SK-N-SH treated with all-trans-retinoic acid at 6 μM for 48 hours (cell line): ENCODE results near the gene CTBP1.

Experiments
- CSDC2 ChIP-seq: fragments of 250-450 bp; sonication (Bioruptor Pico); IDR thresholded peaks from 2 replicates; pipeline ENCODE4 v1.5.0; 2020; ENCODE audit warnings: mild to moderate bottlenecking, moderate library complexity
- ESRRG ChIP-seq: fragments of 250-450 bp; sonication (Bioruptor Pico); IDR thresholded peaks from 2 replicates; pipeline ENCODE4 v1.6.1; 2021; ENCODE audit warnings: mild to moderate bottlenecking
- ISL1 ChIP-seq: fragments of 250-450 bp; sonication (Bioruptor Pico); IDR thresholded peaks from 2 replicates; pipeline ENCODE4 v2.1.2; 2022; ENCODE audit warnings: mild to moderate bottlenecking, moderate library complexity
- OSR1 ChIP-seq: fragments of 250-450 bp; sonication (Bioruptor Pico); IDR thresholded peaks from 2 replicates; pipeline ENCODE4 v1.8.0; 2022; ENCODE audit warnings: moderate library complexity, mild to moderate bottlenecking, inconsistent platforms
- PPARA ChIP-seq: fragments of 250-450 bp; sonication (Bioruptor Pico); IDR thresholded peaks from 2 replicates; pipeline ENCODE4 v1.5.0; 2020; ENCODE audit warnings: mild to moderate bottlenecking, borderline replicate concordance
- RARB ChIP-seq: fragments of 250-450 bp; sonication (Bioruptor Pico); IDR thresholded peaks from 2 replicates; pipeline ENCODE4 v1.8.0; 2021; ENCODE audit warnings: mild to moderate bottlenecking, moderate library complexity
- SNAI2 ChIP-seq: fragments of 250-450 bp; sonication (Bioruptor Pico); IDR thresholded peaks from 2 replicates; pipeline ENCODE4 v1.5.0; 2020; ENCODE audit warnings: mild to moderate bottlenecking, moderate library complexity
- TCF4 ChIP-seq: fragments of 250-450 bp; sonication (Bioruptor Pico); IDR thresholded peaks from 2 replicates; pipeline ENCODE4 v1.8.0; 2021; ENCODE audit warnings: mild to moderate bottlenecking, moderate library complexity, borderline replicate concordance
- TOX ChIP-seq: fragments of 250-450 bp; sonication (Bioruptor Pico); IDR thresholded peaks from 2 replicates; pipeline ENCODE4 v1.8.0; 2021; ENCODE audit warnings: mild to moderate bottlenecking, moderate library complexity, borderline replicate concordance
- ZFP3 ChIP-seq: fragments of 250-450 bp; sonication (Bioruptor Pico); IDR thresholded peaks from 2 replicates; pipeline ENCODE4 v1.5.0; 2020; ENCODE audit warnings: mild to moderate bottlenecking, moderate library complexity
- ZNF8 ChIP-seq: fragments of 450-650 bp; formaldehyde crosslinking; IDR thresholded peaks from 2 replicates; pipeline ENCODE4 v1.5.0; 2020; ENCODE audit warnings: mild to moderate bottlenecking, moderate library complexity
- TF ChIP-seq, protein P1 (sequence below): fragments of 250-450 bp; sonication (Bioruptor Pico); IDR thresholded peaks from 2 replicates; pipeline ENCODE4 v1.5.1; 2020; ENCODE audit warnings: low read depth, mild to moderate bottlenecking, moderate library complexity
- TF ChIP-seq, protein P2 (sequence below): fragments of 250-450 bp; sonication (Bioruptor Pico); IDR thresholded peaks from 2 replicates; pipeline ENCODE4 v1.8.0; 2020; ENCODE audit warnings: mild to moderate bottlenecking, moderate library complexity, borderline replicate concordance

DNA sequence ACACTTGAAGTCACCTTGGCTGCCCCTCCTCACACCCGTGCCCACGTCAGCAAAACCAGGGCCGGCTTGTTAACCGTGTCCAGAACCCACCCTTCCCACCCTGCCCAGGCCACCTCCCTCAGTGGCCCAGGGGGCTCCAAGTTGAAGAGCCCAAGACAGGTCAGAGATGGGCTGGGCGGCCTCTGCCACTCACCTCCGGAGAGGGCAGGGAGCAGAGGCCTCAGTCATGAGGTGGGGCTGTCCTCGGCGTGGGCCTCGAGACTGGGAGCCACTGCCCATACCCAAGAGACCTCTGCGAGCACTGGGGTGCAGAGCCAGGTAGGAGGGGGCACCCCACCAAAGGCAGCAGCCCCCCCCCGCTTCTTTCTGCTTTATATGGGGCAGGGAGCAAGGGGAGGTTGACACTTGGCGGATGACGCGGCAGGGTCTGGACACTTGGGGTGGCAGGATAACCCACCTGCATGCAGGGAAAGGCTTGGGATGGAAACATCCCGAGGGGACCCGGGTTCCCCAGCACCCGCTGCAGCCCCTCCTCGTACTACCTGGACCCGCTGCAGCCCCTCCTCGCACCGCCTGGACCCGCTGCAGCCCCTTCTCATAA, 38.6 kb downstream of the CTBP1 start:
- no peak for TF ChIP-seq TCF4 (CRISPR knock-in tag)
- no peak for TF ChIP-seq SNAI2 (CRISPR knock-in tag)
- TF ChIP-seq, protein P1, sequence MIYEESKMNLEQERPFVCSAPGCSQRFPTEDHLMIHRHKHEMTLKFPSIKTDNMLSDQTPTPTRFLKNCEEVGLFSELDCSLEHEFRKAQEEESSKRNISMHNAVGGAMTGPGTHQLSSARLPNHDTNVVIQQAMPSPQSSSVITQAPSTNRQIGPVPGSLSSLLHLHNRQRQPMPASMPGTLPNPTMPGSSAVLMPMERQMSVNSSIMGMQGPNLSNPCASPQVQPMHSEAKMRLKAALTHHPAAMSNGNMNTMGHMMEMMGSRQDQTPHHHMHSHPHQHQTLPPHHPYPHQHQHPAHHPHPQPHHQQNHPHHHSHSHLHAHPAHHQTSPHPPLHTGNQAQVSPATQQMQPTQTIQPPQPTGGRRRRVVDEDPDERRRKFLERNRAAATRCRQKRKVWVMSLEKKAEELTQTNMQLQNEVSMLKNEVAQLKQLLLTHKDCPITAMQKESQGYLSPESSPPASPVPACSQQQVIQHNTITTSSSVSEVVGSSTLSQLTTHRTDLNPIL (CRISPR knock-in tag) = no peak
- no peak for TF ChIP-seq ESRRG (CRISPR knock-in tag)
- TF ChIP-seq RARB (CRISPR knock-in tag) = no peak
- no peak for TF ChIP-seq PPARA (CRISPR knock-in tag)
- no peak for TF ChIP-seq TOX (CRISPR knock-in tag)
- TF ChIP-seq, protein P2, sequence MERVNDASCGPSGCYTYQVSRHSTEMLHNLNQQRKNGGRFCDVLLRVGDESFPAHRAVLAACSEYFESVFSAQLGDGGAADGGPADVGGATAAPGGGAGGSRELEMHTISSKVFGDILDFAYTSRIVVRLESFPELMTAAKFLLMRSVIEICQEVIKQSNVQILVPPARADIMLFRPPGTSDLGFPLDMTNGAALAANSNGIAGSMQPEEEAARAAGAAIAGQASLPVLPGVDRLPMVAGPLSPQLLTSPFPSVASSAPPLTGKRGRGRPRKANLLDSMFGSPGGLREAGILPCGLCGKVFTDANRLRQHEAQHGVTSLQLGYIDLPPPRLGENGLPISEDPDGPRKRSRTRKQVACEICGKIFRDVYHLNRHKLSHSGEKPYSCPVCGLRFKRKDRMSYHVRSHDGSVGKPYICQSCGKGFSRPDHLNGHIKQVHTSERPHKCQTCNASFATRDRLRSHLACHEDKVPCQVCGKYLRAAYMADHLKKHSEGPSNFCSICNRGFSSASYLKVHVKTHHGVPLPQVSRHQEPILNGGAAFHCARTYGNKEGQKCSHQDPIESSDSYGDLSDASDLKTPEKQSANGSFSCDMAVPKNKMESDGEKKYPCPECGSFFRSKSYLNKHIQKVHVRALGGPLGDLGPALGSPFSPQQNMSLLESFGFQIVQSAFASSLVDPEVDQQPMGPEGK (CRISPR knock-in tag) = no peak
- no peak for TF ChIP-seq ZNF8
- TF ChIP-seq ZFP3 (CRISPR knock-in tag) = no peak
- no peak for TF ChIP-seq CSDC2 (CRISPR knock-in tag)
- TF ChIP-seq OSR1 (CRISPR knock-in tag) = no peak
- TF ChIP-seq ISL1 (CRISPR knock-in tag) = no peak
